H1 (cell line): Measurements from ENCODE around the gene PRSS36. TPM values are rescaled to one million over a fixed set of nuclear protein-coding genes. Genes with fewer than 3 reads are reported as not detected.

ENCODE experiments used
- CTCF ChIA-PET: fragments of 300-600 bp; sonication (Branson Sonifier 250); formaldehyde crosslinking; loops from one replicate; lab custom pipeline; 2021; ENCODE audit not compliant: partially characterized antibody; lab: Charles Lee
- POLR2A ChIA-PET: fragments of 300-600 bp; sonication (Branson Sonifier 250); formaldehyde crosslinking; loops from one replicate; lab custom pipeline; 2021; ENCODE audit warnings: inconsistent platforms; ENCODE audit not compliant: partially characterized antibody; lab: Charles Lee
- DNase-seq, 2 experiments: peaks; one replicate each; pipeline versions ENCODE4 v3.0.0 to v3.0.0-alpha.2; 2010 to 2022; ENCODE audit warnings: low spot score in 2 of 2, low read depth in 1 of 2, mixed read lengths in 1 of 2
- FAIRE-seq: peaks from 2 replicates; lab custom pipeline; 2011; peaks lifted over from hg19 to GRCh38; lab: Jason Lieb, UNC
- H2AFZ ChIP-seq: 2 replicates; pipeline ENCODE4 v1.8.1; 2012; ENCODE audit warnings: low read length, inconsistent platforms
- H2AK5ac ChIP-seq: 2 replicates; pipeline ENCODE4 v1.6.1; 2013; ENCODE audit warnings: low read depth, low read length
- H2BK120ac ChIP-seq: replicated peaks from 2 replicates; pipeline ENCODE3; 2013; ENCODE audit warnings: low read depth, low read length, inconsistent platforms
- H2BK12ac ChIP-seq: 2 replicates; pipeline ENCODE4 v1.6.1; 2013; ENCODE audit warnings: low read depth, low read length
- H2BK15ac ChIP-seq: 2 replicates; pipeline ENCODE4 v1.6.1; 2013; ENCODE audit warnings: low read length
- H2BK20ac ChIP-seq: 2 replicates; pipeline ENCODE4 v1.6.1; 2013; ENCODE audit warnings: low read length
- H2BK5ac ChIP-seq: 2 replicates; pipeline ENCODE4 v1.6.1; 2013; ENCODE audit warnings: low read depth, low read length
- H3K14ac ChIP-seq: 2 replicates; pipeline ENCODE4 v1.6.1; 2013; ENCODE audit warnings: inconsistent platforms; ENCODE audit not compliant: insufficient read length
- H3K18ac ChIP-seq: 2 replicates; pipeline ENCODE4 v1.6.1; 2013; ENCODE audit warnings: low read length; ENCODE audit errors: extremely low read depth
- H3K23ac ChIP-seq: 2 replicates; pipeline ENCODE4 v1.6.1; 2013; ENCODE audit warnings: inconsistent platforms; ENCODE audit not compliant: insufficient read length
- H3K23me2 ChIP-seq: 2 replicates; pipeline ENCODE4 v1.6.1; 2013; ENCODE audit warnings: low read depth, low read length
- H3K27ac ChIP-seq: 2 replicates; pipeline ENCODE4 v1.6.1; 2011; ENCODE audit warnings: low read depth, low read length, inconsistent platforms
- H3K27me3 ChIP-seq, 4 experiments: replicated peaks in 1 of 4; 1 replicate in 1 of 4; 2 replicates in 3 of 4; pipeline versions ENCODE4 v1.6.1 to v1.8.1; 2011 to 2013; ENCODE audit warnings: low read length in 3 of 4, mild to moderate bottlenecking in 3 of 4, inconsistent platforms in 2 of 4, mixed read lengths in 2 of 4, moderate library complexity in 1 of 4; ENCODE audit not compliant: control insufficient read depth in 3 of 4, insufficient read depth in 3 of 4; ENCODE audit errors: extremely low read depth in 1 of 4
- H3K36me3 ChIP-seq, 4 experiments: 2 replicates each; pipeline versions ENCODE4 v1.6.1 to v1.8.1; 2011 to 2013; ENCODE audit warnings: mild to moderate bottlenecking in 4 of 4, low read length in 3 of 4, moderate library complexity in 2 of 4, control low read depth in 1 of 4, inconsistent platforms in 1 of 4; ENCODE audit not compliant: insufficient read depth in 4 of 4, control insufficient read depth in 2 of 4
- H3K4ac ChIP-seq: replicated peaks from 2 replicates; pipeline ENCODE3; 2013; ENCODE audit warnings: low read length, low read depth, mixed read lengths, inconsistent platforms; ENCODE audit not compliant: insufficient read length
- H3K4me1 ChIP-seq, 4 experiments: replicated peaks in 1 of 4; 1 replicate in 1 of 4; 2 replicates in 3 of 4; pipeline versions ENCODE4 v1.6.1 to v1.8.1; 2011 to 2013; ENCODE audit warnings: low read length in 3 of 4, inconsistent platforms in 2 of 4, mixed read lengths in 1 of 4; ENCODE audit not compliant: insufficient read depth in 4 of 4, control insufficient read depth in 3 of 4
- H3K4me2 ChIP-seq, 2 experiments: 2 replicates each; pipeline versions ENCODE4 v1.6.1 to v1.8.1; 2011 to 2013; ENCODE audit warnings: low read depth in 2 of 2, low read length in 2 of 2, control low read depth in 1 of 2, inconsistent platforms in 1 of 2, mild to moderate bottlenecking in 1 of 2; ENCODE audit not compliant: insufficient read depth in 1 of 2
- H3K4me3 ChIP-seq, 4 experiments: fragments of 200-600, 300-600 bp in 1 of 4; sonication (generic), shearing (Covaris generic), sonication (Bioruptor Twin) in 1 of 4; 2 replicates each; pipeline versions ENCODE4 v1.5.1 to v1.8.1; 2011 to 2016; ENCODE audit warnings: low read length in 4 of 4, low read depth in 3 of 4, control low read depth in 2 of 4, inconsistent platforms in 2 of 4, mild to moderate bottlenecking in 2 of 4, mixed read lengths in 1 of 4, moderate library complexity in 1 of 4; ENCODE audit not compliant: insufficient read depth in 2 of 4; ENCODE audit errors: extremely low read depth in 1 of 4
- H3K56ac ChIP-seq: replicated peaks from 2 replicates; pipeline ENCODE3; 2013; ENCODE audit warnings: low read depth, mild to moderate bottlenecking, mixed read lengths, low read length, inconsistent platforms; ENCODE audit not compliant: insufficient read length
- H3K79me1 ChIP-seq: 2 replicates; pipeline ENCODE4 v1.6.1; 2013; ENCODE audit warnings: low read depth, low read length, control low read depth
- H3K79me2 ChIP-seq, 2 experiments: 2 replicates each; pipeline versions ENCODE4 v1.6.1 to v1.8.1; 2012 to 2013; ENCODE audit warnings: low read length in 2 of 2, mild to moderate bottlenecking in 2 of 2, inconsistent platforms in 1 of 2; ENCODE audit not compliant: insufficient read depth in 2 of 2, control insufficient read depth in 1 of 2
- H3K9ac ChIP-seq, 4 experiments: replicated peaks in 1 of 4; 1 replicate in 1 of 4; 2 replicates in 3 of 4; pipeline versions ENCODE4 v1.6.1 to v1.8.1; 2011 to 2013; ENCODE audit warnings: low read depth in 3 of 4, low read length in 3 of 4, control low read depth in 2 of 4, mild to moderate bottlenecking in 2 of 4, moderate library complexity in 2 of 4, inconsistent platforms in 1 of 4; ENCODE audit errors: extremely low read depth in 1 of 4
- H3K9me3 ChIP-seq, 2 experiments: 2 replicates each; pipeline versions ENCODE4 v1.6.1 to v1.8.1; 2012 to 2013; ENCODE audit warnings: mild to moderate bottlenecking in 2 of 2, moderate library complexity in 2 of 2, control low read depth in 1 of 2, inconsistent platforms in 1 of 2, low read depth in 1 of 2, low read length in 1 of 2, mixed read lengths in 1 of 2; ENCODE audit not compliant: insufficient read depth in 2 of 2
- H4K20me1 ChIP-seq, 2 experiments: replicated peaks in 1 of 2; 2 replicates each; pipeline versions ENCODE3 to v1.8.1; 2011 to 2013; ENCODE audit warnings: inconsistent platforms in 2 of 2, low read length in 2 of 2, mild to moderate bottlenecking in 1 of 2; ENCODE audit not compliant: insufficient read depth in 2 of 2, control insufficient read depth in 1 of 2
- H4K5ac ChIP-seq: 2 replicates; pipeline ENCODE4 v1.6.1; 2013; ENCODE audit warnings: low read length, low read depth, mixed read lengths, inconsistent platforms; ENCODE audit not compliant: insufficient read length
- H4K8ac ChIP-seq: 2 replicates; pipeline ENCODE4 v1.8.0; 2013; ENCODE audit warnings: mild to moderate bottlenecking, moderate library complexity, low read length, inconsistent platforms; ENCODE audit not compliant: insufficient read depth; ENCODE audit errors: extremely low read depth
- H4K91ac ChIP-seq: replicated peaks from 2 replicates; pipeline ENCODE3; 2013; ENCODE audit warnings: low read length, mixed read lengths, inconsistent platforms; ENCODE audit not compliant: insufficient read length
- EP300 ChIP-seq, 2 experiments: IDR thresholded peaks; 1 replicate in 1 of 2; 2 replicates in 1 of 2; pipeline ENCODE4 v1.6.1; 2011 to 2012; ENCODE audit warnings: low read depth in 2 of 2, low read length in 2 of 2, mild to moderate bottlenecking in 2 of 2, borderline replicate concordance in 1 of 2, inconsistent platforms in 1 of 2, moderate library complexity in 1 of 2
- POLR2AphosphoS5 ChIP-seq: IDR thresholded peaks from 2 replicates; pipeline ENCODE4 v1.6.1; 2011; ENCODE audit warnings: low read depth, low read length
- RXRA ChIP-seq: IDR thresholded peaks from 2 replicates; pipeline ENCODE4 v1.6.1; 2011; ENCODE audit warnings: low read depth, mild to moderate bottlenecking, low read length, moderate library complexity; ENCODE audit not compliant: insufficient read depth
- SAP30 ChIP-seq: fragments of 300-600 bp; sonication (generic); IDR thresholded peaks from 2 replicates; pipeline ENCODE4 v1.7.1; 2012; ENCODE audit warnings: low read length, moderate library complexity, mild to moderate bottlenecking, inconsistent platforms; ENCODE audit not compliant: insufficient read depth, insufficient replicate concordance
- SIRT6 ChIP-seq: IDR thresholded peaks from one replicate; pipeline ENCODE4 v1.7.1; 2012; ENCODE audit warnings: low read length, inconsistent platforms
- YY1 ChIP-seq: IDR thresholded peaks from 2 replicates; pipeline ENCODE4 v1.6.1; 2011; ENCODE audit warnings: low read depth, mild to moderate bottlenecking, low read length
- WGBS, 2 experiments: shearing (Covaris generic) in 1 of 2; methylation state at CpG; one replicate each; pipeline versions ENCODE4 v1.1.6 to v1.1.7; 2013 to 2015; ENCODE audit warnings: low lambda C conversion rate in 2 of 2, mixed read lengths in 2 of 2, inconsistent platforms in 1 of 2, low coverage in 1 of 2, missing lambda C conversion rate in 1 of 2; ENCODE audit not compliant: insufficient replicate concordance in 2 of 2, insufficient coverage in 1 of 2, insufficient read length in 1 of 2; ENCODE audit errors: extremely low coverage in 1 of 2, missing lambda C conversion rate in 1 of 2; 5-methylcytosine and 5-hydroxymethylcytosine counted together
- polyA plus RNA-seq, 7 experiments: library from polyadenylated mRNA; depleted of rRNA in 3 of 7; stranded (reverse) in 5 of 7; unstranded in 2 of 7; fragments of >200 nt in 5 of 7; fragments of 200-250 nt in 2 of 7; gene quantifications; 1 replicate in 5 of 7; 2 replicates in 1 of 7; 4 replicates in 1 of 7; pipeline versions ENCODE4 v1.2.1 to v1.2.3, GENCODE V29; 2011 to 2013; ENCODE audit warnings: missing spikeins in 2 of 7, mixed read lengths in 2 of 7
- total RNA-seq: library from RNA; stranded (reverse); fragmentation: NEBNext Ultra II Directional; extraction: Animal tissue kit (Norgen Biotek cat#: 25700); gene quantifications from 2 replicates; pipeline ENCODE4 v1.2.1, GENCODE V29; 2021

PRSS36 gene
- total and polyA plus RNA-seq, 2 of the 8 experiments (the other 6 are each of a cell fraction or from before 2014, with no cell fraction given): 1.3 to 1.9 TPM

GRCh38 chr16:31187808-31188189 is 37.9 kb upstream of the PRSS36 start:
- POLR2A ChIA-PET: interaction anchor here (0.7 to 6.9 kb wide), 15 partner anchors 10 to 341 kb away, joined by 3 to 407 read pairs (median 5); partner anchors contain the start of genes FUS, KAT8, PRSS8 and PYCARD
- Histone ChIP-seq H3K4me1 (no peaks in the 10 kb centered on the region; a peak in 3 of 7 replicates), H3K4ac (no peak overlapping the region), H3K4me3 (no peak overlapping the region), H3K9me3 (no peaks in the 10 kb centered on the region), H3K23ac (no peak overlapping the region), H2BK20ac (no peak overlapping the region), H3K14ac (no peak overlapping the region), H3K23me2 (no peaks in the 10 kb centered on the region), H2BK120ac (no peak overlapping the region), H3K79me1 (peaks cover 15% of the 10 kb centered on the region), H2BK5ac (no peak overlapping the region), H4K8ac (no peak overlapping the region; the same call in 1 of the 2 replicates), H3K36me3 (peaks cover 87 to 100% (median 98%) of the 10 kb centered on the region in 4 experiments), H3K56ac (no peak overlapping the region), H3K27me3 (no peaks in the 10 kb centered on the region), H3K4me2 (no peak overlapping the region)
- no peak for FAIRE-seq
- 91% methylated on average over 8 of the region's 8 CpGs; no CpG with 5 or more reads in 1 of the 2 experiments for WGBS, 2 experiments
- no peak for TF ChIP-seq EP300 (IDR thresholded peaks at IDR 0.05; ENCODE audit: borderline replicate concordance in 1 of 2, low read depth in 2 of 2, low read length in 2 of 2)
- TF ChIP-seq YY1: no peak
- TF ChIP-seq SAP30: no peak
- TF ChIP-seq RXRA: no peak
- TF ChIP-seq POLR2AphosphoS5: peak; percentile 73; the same call in 1 of the 2 replicates
- TF ChIP-seq SIRT6: no peak
- TF ChIP-seq, all 59 proteins: peak for 1
- Histone ChIP-seq H4K20me1 (peaks cover 30 to 56% of the 10 kb centered on the region in 2 experiments), H2BK15ac (no peak overlapping the region), H3K27ac (no peak overlapping the region), H4K91ac (no peak overlapping the region), H3K79me2 (peaks cover 17 to 77% of the 10 kb centered on the region in 2 experiments), H4K5ac (no peak overlapping the region), H2AK5ac (no peak overlapping the region), H3K9ac (no peak overlapping the region), H2AFZ (no peak overlapping the region), H3K18ac (no peak overlapping the region), H2BK12ac (no peak overlapping the region)
- no peak for DNase-seq
- CTCF ChIA-PET: interaction anchor here (1.0 kb wide), 1 partner anchor 45 kb away, joined by 3 read pairs; no protein-coding TSS in a partner anchor
